Measurements from ENCODE around the gene MSH5. TPM values are rescaled to one million over a fixed set of nuclear protein-coding genes. Genes with fewer than 3 reads are reported as not detected.

The MSH5 gene
- polyA plus RNA-seq, 1 donor from 2014 or later = 7.8 TPM

DNA sequence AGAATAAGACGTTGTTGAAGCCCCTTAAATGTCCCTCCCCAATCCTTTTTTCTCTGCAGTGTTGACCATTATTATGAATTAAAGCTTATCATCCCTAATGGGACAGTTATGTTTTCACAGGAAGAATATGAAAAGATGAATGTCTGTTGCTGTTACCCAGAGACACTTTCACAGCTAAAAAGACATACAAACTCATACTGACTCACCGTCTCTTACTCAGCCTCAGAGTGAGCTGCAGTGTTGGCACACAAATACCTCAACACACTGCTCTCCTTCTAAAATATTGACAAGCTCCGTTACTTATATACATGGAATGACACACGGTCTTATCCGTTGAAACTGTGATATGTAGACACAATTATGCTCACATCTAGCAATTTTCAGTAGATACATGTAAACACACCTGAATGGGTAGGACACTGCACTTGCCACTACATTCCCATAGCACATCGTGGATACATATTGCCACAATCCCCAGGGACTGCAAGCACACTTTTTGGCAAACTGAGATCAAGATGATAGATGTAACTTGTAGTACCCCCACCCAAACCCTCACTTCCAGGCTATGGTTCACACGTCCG, 13.0 kb downstream of the MSH5 start:
- H3K4me3 ChIP-seq (ENCODE audit: low read length) = no peak overlapping the region
- H3K9ac ChIP-seq (ENCODE audit: low read length) = no peak overlapping the region
- H3K36me3 ChIP-seq (ENCODE audit: insufficient read depth, low read length) = no peaks in the 10 kb centered on the region
- H3K27ac ChIP-seq (ENCODE audit: low read length) = no peak overlapping the region
- no peaks in the 10 kb centered on the region for H3K27me3 ChIP-seq (ENCODE audit: insufficient read depth, low read depth, low read length)
- no peak overlapping the region for H3K4me2 ChIP-seq (ENCODE audit: low read length)
- no peaks in the 10 kb centered on the region for H3K9me2 ChIP-seq (ENCODE audit: insufficient read depth, low read length)
- no peaks in the 10 kb centered on the region for H3K79me2 ChIP-seq (replicated peaks; ENCODE audit: insufficient read depth, low read length)
- no peaks in the 10 kb centered on the region for H4K20me1 ChIP-seq (ENCODE audit: insufficient read depth)
- H2AFZ ChIP-seq (ENCODE audit: low read depth, low read length) = no peak overlapping the region
- no peak for TF ChIP-seq MXI1 (conservative IDR thresholded peaks at IDR 0.05; ENCODE audit: poor library complexity, severe bottlenecking)
- no peak for TF ChIP-seq SMC3 (conservative IDR thresholded peaks at IDR 0.05; ENCODE audit: poor library complexity)
- TF ChIP-seq TAF1 (IDR thresholded peaks at IDR 0.05; ENCODE audit: low read depth) = no peak
- TF ChIP-seq, protein P1, sequence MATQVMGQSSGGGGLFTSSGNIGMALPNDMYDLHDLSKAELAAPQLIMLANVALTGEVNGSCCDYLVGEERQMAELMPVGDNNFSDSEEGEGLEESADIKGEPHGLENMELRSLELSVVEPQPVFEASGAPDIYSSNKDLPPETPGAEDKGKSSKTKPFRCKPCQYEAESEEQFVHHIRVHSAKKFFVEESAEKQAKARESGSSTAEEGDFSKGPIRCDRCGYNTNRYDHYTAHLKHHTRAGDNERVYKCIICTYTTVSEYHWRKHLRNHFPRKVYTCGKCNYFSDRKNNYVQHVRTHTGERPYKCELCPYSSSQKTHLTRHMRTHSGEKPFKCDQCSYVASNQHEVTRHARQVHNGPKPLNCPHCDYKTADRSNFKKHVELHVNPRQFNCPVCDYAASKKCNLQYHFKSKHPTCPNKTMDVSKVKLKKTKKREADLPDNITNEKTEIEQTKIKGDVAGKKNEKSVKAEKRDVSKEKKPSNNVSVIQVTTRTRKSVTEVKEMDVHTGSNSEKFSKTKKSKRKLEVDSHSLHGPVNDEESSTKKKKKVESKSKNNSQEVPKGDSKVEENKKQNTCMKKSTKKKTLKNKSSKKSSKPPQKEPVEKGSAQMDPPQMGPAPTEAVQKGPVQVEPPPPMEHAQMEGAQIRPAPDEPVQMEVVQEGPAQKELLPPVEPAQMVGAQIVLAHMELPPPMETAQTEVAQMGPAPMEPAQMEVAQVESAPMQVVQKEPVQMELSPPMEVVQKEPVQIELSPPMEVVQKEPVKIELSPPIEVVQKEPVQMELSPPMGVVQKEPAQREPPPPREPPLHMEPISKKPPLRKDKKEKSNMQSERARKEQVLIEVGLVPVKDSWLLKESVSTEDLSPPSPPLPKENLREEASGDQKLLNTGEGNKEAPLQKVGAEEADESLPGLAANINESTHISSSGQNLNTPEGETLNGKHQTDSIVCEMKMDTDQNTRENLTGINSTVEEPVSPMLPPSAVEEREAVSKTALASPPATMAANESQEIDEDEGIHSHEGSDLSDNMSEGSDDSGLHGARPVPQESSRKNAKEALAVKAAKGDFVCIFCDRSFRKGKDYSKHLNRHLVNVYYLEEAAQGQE (IDR thresholded peaks at IDR 0.05; ENCODE audit: borderline replicate concordance) = no peak
- no peak for TF ChIP-seq EZH2 (IDR thresholded peaks at IDR 0.05; ENCODE audit: borderline replicate concordance, insufficient read depth, low read length, poor library complexity, severe bottlenecking)
- TF ChIP-seq RAD21 (conservative IDR thresholded peaks at IDR 0.05) = no peak
- TF ChIP-seq, protein P2, sequence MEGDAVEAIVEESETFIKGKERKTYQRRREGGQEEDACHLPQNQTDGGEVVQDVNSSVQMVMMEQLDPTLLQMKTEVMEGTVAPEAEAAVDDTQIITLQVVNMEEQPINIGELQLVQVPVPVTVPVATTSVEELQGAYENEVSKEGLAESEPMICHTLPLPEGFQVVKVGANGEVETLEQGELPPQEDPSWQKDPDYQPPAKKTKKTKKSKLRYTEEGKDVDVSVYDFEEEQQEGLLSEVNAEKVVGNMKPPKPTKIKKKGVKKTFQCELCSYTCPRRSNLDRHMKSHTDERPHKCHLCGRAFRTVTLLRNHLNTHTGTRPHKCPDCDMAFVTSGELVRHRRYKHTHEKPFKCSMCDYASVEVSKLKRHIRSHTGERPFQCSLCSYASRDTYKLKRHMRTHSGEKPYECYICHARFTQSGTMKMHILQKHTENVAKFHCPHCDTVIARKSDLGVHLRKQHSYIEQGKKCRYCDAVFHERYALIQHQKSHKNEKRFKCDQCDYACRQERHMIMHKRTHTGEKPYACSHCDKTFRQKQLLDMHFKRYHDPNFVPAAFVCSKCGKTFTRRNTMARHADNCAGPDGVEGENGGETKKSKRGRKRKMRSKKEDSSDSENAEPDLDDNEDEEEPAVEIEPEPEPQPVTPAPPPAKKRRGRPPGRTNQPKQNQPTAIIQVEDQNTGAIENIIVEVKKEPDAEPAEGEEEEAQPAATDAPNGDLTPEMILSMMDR (IDR thresholded peaks at IDR 0.05; ENCODE audit: poor library complexity, severe bottlenecking) = no peak
- H3K9me3 ChIP-seq (ENCODE audit: low read length) = no peaks in the 10 kb centered on the region
- H3F3A ChIP-seq (ENCODE audit: insufficient read depth, low read length, poor library complexity, severe bottlenecking) = no peaks in the 10 kb centered on the region

DNA sequence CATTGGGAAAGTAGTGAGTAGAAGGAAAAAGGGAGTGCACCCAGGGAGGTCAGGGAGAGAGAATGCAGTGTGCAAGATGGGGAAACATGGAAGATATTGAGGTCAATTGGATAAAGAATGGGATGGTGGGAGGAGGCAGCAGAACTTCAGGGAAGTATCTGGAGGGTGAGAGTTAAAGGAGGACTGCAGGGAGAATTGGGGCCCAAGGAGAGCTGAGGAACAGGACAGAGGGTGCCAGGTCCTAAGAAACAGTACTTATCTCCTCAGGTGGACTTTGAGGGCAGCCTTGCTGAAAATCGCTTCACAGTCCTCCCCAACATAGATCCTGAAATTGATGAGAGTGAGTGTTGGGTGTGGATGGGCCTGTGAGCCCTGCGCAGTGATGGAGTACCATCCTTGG, 18.5 kb downstream of the MSH5 start:
- Histone ChIP-seq H2AFZ (ENCODE audit: low read depth, low read length) (no peak overlapping the region), H3K4me2 (ENCODE audit: low read length) (no peak overlapping the region), H3K9ac (ENCODE audit: low read length) (no peak overlapping the region), H3K9me3 (ENCODE audit: low read length) (no peaks in the 10 kb centered on the region), H3K27ac (ENCODE audit: low read length) (no peak overlapping the region), H3K9me2 (ENCODE audit: insufficient read depth, low read length) (no peaks in the 10 kb centered on the region), H3K4me3 (ENCODE audit: low read length) (no peak overlapping the region), H3K79me2 (replicated peaks; ENCODE audit: insufficient read depth, low read length) (no peaks in the 10 kb centered on the region), H3K27me3 (ENCODE audit: insufficient read depth, low read depth, low read length) (no peaks in the 10 kb centered on the region), H4K20me1 (ENCODE audit: insufficient read depth) (no peaks in the 10 kb centered on the region), H3K36me3 (ENCODE audit: insufficient read depth, low read length) (no peaks in the 10 kb centered on the region), H3F3A (ENCODE audit: insufficient read depth, low read length, poor library complexity, severe bottlenecking) (no peaks in the 10 kb centered on the region)
- no peak for TF ChIP-seq SMC3 (conservative IDR thresholded peaks at IDR 0.05; ENCODE audit: poor library complexity)
- TF ChIP-seq EP300 (conservative IDR thresholded peaks at IDR 0.05; ENCODE audit: poor library complexity, severe bottlenecking) = no peak
- no peak for TF ChIP-seq RAD21 (conservative IDR thresholded peaks at IDR 0.05)

DNA sequence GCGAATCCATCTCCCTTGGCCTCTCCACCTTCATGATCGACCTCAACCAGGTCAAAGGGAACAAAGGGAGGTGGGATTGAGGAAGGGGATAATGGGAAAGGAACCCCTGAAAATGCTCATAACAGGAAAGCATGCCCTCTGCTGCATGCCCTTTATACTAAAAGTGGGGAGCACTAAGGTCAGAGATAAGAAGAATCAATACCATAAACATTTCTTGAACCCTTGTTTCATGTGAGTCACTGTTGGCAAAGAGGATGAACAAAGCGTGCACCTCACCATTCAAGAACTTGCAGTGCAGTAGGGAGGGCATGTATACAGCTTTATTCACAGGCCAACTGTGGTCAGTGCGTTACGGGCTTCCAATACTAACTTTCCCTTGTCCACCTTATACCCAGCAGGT, 21.0 kb downstream of the MSH5 start:
- Histone ChIP-seq H2AFZ (ENCODE audit: low read depth, low read length) (no peak overlapping the region), H4K20me1 (ENCODE audit: insufficient read depth) (no peaks in the 10 kb centered on the region), H3K9me3 (ENCODE audit: low read length) (no peaks in the 10 kb centered on the region), H3K79me2 (replicated peaks; ENCODE audit: insufficient read depth, low read length) (no peaks in the 10 kb centered on the region), H3K36me3 (ENCODE audit: insufficient read depth, low read length) (no peaks in the 10 kb centered on the region), H3K4me3 (ENCODE audit: low read length) (no peak overlapping the region), H3K9me2 (ENCODE audit: insufficient read depth, low read length) (no peaks in the 10 kb centered on the region), H3F3A (ENCODE audit: insufficient read depth, low read length, poor library complexity, severe bottlenecking) (no peaks in the 10 kb centered on the region), H3K27me3 (ENCODE audit: insufficient read depth, low read depth, low read length) (no peaks in the 10 kb centered on the region), H3K4me2 (ENCODE audit: low read length) (no peak overlapping the region), H3K9ac (ENCODE audit: low read length) (no peak overlapping the region), H3K27ac (ENCODE audit: low read length) (no peak overlapping the region)
- no peak for TF ChIP-seq SMC3 (conservative IDR thresholded peaks at IDR 0.05; ENCODE audit: poor library complexity)
- TF ChIP-seq, protein P2 (IDR thresholded peaks at IDR 0.05; ENCODE audit: poor library complexity, severe bottlenecking) = no peak
- no peak for TF ChIP-seq RAD21 (conservative IDR thresholded peaks at IDR 0.05)
- TF ChIP-seq MXI1 (conservative IDR thresholded peaks at IDR 0.05; ENCODE audit: poor library complexity, severe bottlenecking) = no peak

All from neural cell (in vitro differentiated cells).